Immature natural killer cell (primary cell): ENCODE measurements around the gene HID1. TPM values are rescaled to one million over a fixed set of nuclear protein-coding genes. Genes with fewer than 3 reads are reported as not detected.

Experiments
- DNase-seq, 3 donors: peaks; one replicate each; pipeline ENCODE4 v3.0.0; 2022; ENCODE audit warnings: mixed read lengths in 1 of 3
- H3K27ac Mint-ChIP-seq, 6 donors: one replicate each; pipeline ENCODE4 v1.8.0; 2020; ENCODE audit warnings: mixed read lengths in 6 of 6, mild to moderate bottlenecking in 5 of 6, inconsistent platforms in 4 of 6, moderate library complexity in 3 of 6
- H3K27me3 Mint-ChIP-seq, 3 donors: one replicate each; pipeline ENCODE4 v1.8.0; 2020 to 2021; ENCODE audit warnings: low read depth in 3 of 3, mild to moderate bottlenecking in 3 of 3, mixed read lengths in 3 of 3, moderate library complexity in 3 of 3, inconsistent platforms in 1 of 3
- H3K36me3 Mint-ChIP-seq, 3 donors: one replicate each; pipeline ENCODE4 v1.8.0; 2020; ENCODE audit warnings: mixed read lengths in 3 of 3, inconsistent platforms in 2 of 3, mild to moderate bottlenecking in 2 of 3
- H3K4me1 Mint-ChIP-seq, 2 donors: one replicate each; pipeline ENCODE4 v1.8.0; 2020; ENCODE audit warnings: inconsistent platforms in 2 of 2, mild to moderate bottlenecking in 2 of 2, mixed read lengths in 2 of 2, moderate library complexity in 1 of 2
- H3K4me3 Mint-ChIP-seq, 5 donors: one replicate each; pipeline ENCODE4 v1.8.0; 2020; ENCODE audit warnings: mild to moderate bottlenecking in 5 of 5, mixed read lengths in 5 of 5, inconsistent platforms in 3 of 5, moderate library complexity in 3 of 5
- H3K9me3 Mint-ChIP-seq, 6 donors: one replicate each; pipeline ENCODE4 v1.8.0; 2020; ENCODE audit warnings: mild to moderate bottlenecking in 6 of 6, mixed read lengths in 6 of 6, inconsistent platforms in 4 of 6, moderate library complexity in 3 of 6
- polyA plus RNA-seq, 3 donors: library from polyadenylated mRNA; unstranded; fragments of 300-500 nt; fragmentation: Illumina TruSeq; gene quantifications; one replicate each; pipeline ENCODE4 v1.2.3, GENCODE V29; 2021

Gene HID1
- polyA plus RNA-seq, 3 donors from 2014 or later, result 0.34 to 0.94 TPM; not detected in 1

DNA sequence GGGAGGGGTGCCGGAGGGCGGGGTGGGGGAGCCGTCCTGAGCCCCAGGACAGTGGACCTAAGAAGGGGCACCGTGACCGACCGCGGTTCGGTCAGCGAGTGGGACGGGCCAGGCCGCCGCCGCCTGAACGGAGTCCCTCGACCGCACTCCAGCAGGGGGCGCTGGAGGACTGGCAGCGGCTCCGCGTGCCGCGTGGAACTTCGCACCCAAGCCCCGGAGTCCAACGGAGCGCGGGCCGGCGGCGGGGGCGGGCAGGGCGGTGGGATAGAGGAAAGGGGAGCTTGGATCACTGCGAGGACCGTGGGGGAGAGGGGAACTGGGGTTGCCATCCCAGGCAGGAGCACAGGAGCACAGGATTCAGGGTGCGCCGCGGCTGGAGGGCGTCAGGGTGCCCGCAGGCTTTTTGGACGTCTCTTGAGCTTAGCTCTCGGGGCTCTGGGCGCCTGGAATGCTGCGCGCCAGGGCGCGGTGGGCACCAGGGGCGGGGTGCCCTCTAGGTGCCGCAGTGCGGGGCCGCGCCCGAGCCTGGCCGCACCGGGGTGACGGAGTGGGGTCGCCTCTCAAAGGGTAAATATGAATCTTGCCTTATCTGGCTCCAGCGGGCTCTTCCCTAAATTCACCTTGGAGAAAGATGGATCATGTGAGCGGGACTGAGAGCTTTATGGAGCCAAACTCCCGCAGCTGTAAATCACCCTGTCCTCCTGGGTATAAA lies 48.9 kb downstream of the HID1 start:
- Mint-ChIP-seq H3K27me3 (peaks cover 19 to 29% (median 21%) of the 10 kb centered on the region in 3 donors), H3K27ac (no peak overlapping the region), H3K4me3 (peak overlapping the region; percentile 24 to 71 (median 67))

GRCh38 chr17:74922694-74923537 lies 49.6 kb downstream of the HID1 start, which contains the start of gene USH1G:
TSS of gene USH1G (minus strand) at chr17:74923255. CDS start at chr17:74923073, 182 bp downstream.
- Mint-ChIP-seq H3K9me3 (no peaks in the 10 kb centered on the region), H3K27ac (peak within 1 kb of the TSS in 1 of 6 donors; percentile 64), H3K36me3 (no peaks in the 10 kb centered on the region), H3K4me3 (peak within 1 kb of the TSS; percentile 53 to 71 (median 67)), H3K4me1 (peaks cover 0 to 8% of the 10 kb centered on the region in 2 donors), H3K27me3 (peaks cover 18 to 27% (median 21%) of the 10 kb centered on the region in 3 donors)
- DNase-seq, result peak in 2 of 3 donors; percentile 11 to 30

More for the DNA sequence above, 48.9 kb downstream of the HID1 start:
- no peaks in the 10 kb centered on the region for H3K36me3 Mint-ChIP-seq
- peak; percentile 60 to 65 (median 62) for DNase-seq
- H3K4me1 Mint-ChIP-seq, result peaks cover 0 to 8% of the 10 kb centered on the region in 2 donors
- no peaks in the 10 kb centered on the region for H3K9me3 Mint-ChIP-seq

DNA sequence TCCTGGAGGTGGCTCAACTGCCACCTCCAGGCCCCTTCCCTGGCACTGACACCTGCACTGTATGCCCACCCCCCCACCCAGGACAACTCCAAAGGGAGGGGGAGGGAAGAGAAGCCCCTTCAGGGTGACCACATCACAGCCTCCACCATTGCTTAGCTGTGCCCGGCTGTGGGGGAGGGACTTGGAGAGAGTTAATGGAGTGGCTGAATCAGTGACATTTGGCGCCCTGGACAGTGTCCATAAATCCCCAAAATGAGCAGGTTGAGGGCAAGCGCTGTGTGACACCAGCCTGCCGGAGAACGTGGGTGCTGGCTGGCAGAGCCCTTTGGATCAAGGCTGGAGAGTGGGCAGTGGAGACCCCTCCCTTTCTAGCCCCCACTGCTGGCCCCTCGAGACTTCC lies 50.4 kb downstream of the HID1 start:
- peaks cover 0 to 8% of the 10 kb centered on the region in 2 donors for H3K4me1 Mint-ChIP-seq
- DNase-seq, result no peak
- no peaks in the 10 kb centered on the region for H3K9me3 Mint-ChIP-seq
- H3K27me3 Mint-ChIP-seq, result peaks cover 18 to 23% (median 21%) of the 10 kb centered on the region in 3 donors
- H3K4me3 Mint-ChIP-seq, result peak overlapping the region in 4 of 5 donors; percentile 32 to 58 (median 50)
- H3K27ac Mint-ChIP-seq, result no peak overlapping the region
- no peaks in the 10 kb centered on the region for H3K36me3 Mint-ChIP-seq

DNA sequence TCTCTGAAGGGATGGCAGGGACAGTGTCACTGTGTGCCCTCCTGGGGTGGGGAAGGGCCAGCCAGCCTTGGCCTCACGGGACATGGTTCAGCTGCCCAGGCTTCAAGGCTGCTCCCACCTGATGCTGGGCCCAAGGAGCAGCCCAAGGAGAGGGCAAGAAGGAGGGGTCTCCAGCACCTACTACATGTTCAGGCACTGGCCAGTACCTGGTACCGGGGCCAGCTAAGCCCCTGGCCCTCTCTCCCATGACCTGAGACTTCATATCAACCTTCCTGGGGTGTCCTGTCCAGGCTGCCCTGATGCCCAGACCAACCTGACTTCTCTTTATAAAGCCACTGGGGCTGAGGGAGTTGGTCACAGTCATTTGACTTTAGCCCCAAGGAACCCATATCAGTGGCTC lies 50.8 kb downstream of the HID1 start:
- peaks cover 20 to 23% (median 21%) of the 10 kb centered on the region in 3 donors for H3K27me3 Mint-ChIP-seq

DNA sequence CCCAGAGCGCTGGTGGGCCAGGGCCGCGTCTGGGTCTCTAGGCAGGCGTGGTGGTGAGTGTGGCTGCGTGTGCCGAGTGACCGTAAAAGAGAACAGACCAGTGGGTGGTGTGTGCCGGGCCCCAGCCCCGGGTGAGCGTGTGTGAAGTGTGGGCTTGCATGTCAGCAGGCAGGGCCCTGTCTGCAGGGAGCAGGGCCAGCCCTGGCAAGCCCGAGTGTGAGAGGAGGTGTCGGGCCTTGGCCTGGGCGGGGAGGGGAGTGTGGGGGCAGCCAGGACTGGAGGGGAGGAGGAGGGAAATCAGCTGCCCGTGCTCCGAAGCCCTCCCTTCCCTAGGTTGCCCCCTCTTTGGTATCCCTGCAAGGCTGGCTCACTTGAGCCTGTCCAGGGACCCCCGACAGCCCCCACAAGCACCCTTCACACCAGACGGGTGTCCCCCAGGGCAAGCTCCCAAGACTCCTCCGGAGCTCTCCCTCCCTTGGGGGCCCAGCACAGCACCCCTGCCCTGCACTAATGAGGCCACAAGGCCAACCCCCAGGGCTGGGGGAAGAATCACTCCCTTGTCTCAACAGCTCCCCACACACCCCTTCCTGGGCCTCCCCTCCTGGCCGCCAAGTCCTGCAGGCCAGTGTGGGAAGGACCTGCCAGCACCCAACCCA lies 51.4 kb downstream of the HID1 start:
- Mint-ChIP-seq H3K27me3 (peaks cover 19 to 21% (median 20%) of the 10 kb centered on the region in 3 donors), H3K27ac (no peak overlapping the region), H3K4me3 (no peak overlapping the region), H3K36me3 (no peaks in the 10 kb centered on the region), H3K4me1 (peaks cover 0 to 8% of the 10 kb centered on the region in 2 donors), H3K9me3 (no peaks in the 10 kb centered on the region)
- no peak for DNase-seq

More for the DNA sequence above, 50.8 kb downstream of the HID1 start:
- H3K36me3 Mint-ChIP-seq, result no peaks in the 10 kb centered on the region
- no peak for DNase-seq
- no peak overlapping the region for H3K4me3 Mint-ChIP-seq
- H3K9me3 Mint-ChIP-seq, result no peaks in the 10 kb centered on the region
- H3K27ac Mint-ChIP-seq, result no peak overlapping the region
- peaks cover 0 to 8% of the 10 kb centered on the region in 2 donors for H3K4me1 Mint-ChIP-seq

- no peaks in the 10 kb centered on the region for H3K36me3 Mint-ChIP-seq
- no peaks in the 10 kb centered on the region for H3K9me3 Mint-ChIP-seq
- peaks cover 0 to 8% of the 10 kb centered on the region in 2 donors for H3K4me1 Mint-ChIP-seq
- no peak for DNase-seq
- peaks cover 17 to 20% (median 20%) of the 10 kb centered on the region in 3 donors for H3K27me3 Mint-ChIP-seq
- H3K27ac Mint-ChIP-seq, result no peak overlapping the region
- no peak overlapping the region for H3K4me3 Mint-ChIP-seq
Measured at GRCh38 chr17:74920642-74921025, 51.9 kb downstream of the HID1 start.

DNA sequence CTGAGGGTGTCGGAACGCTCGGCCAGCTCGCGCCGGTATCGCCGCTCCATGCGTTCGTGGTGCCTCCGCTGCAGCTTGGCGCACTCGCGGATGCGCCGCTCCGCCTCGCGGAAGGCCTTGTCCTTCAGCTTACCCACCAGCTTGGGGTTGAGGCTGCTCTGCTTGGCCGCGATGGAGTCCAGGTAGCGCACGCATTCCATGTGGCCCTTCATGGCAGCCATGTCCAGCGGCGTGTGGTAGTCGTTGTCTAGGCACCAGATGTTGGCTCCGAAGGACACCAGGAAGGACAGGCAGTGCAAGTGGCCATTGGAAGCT lies 52.3 kb downstream of the HID1 start:
- no peak overlapping the region for H3K4me3 Mint-ChIP-seq

GRCh38 chr17:74919440-74920305 lies 52.9 kb downstream of the HID1 start:
- no peaks in the 10 kb centered on the region for H3K36me3 Mint-ChIP-seq
- peaks cover 11 to 15% (median 13%) of the 10 kb centered on the region in 3 donors for H3K27me3 Mint-ChIP-seq
- no peaks in the 10 kb centered on the region for H3K9me3 Mint-ChIP-seq
- H3K4me1 Mint-ChIP-seq, result peaks cover 0 to 8% of the 10 kb centered on the region in 2 donors
- no peak overlapping the region for H3K4me3 Mint-ChIP-seq
- H3K27ac Mint-ChIP-seq, result no peak overlapping the region
- no peak for DNase-seq

More for the DNA sequence above, 52.3 kb downstream of the HID1 start:
- Mint-ChIP-seq H3K27ac (no peak overlapping the region), H3K36me3 (no peaks in the 10 kb centered on the region), H3K27me3 (peaks cover 13 to 18% (median 17%) of the 10 kb centered on the region in 3 donors), H3K4me1 (peaks cover 0 to 8% of the 10 kb centered on the region in 2 donors), H3K9me3 (no peaks in the 10 kb centered on the region)
- no peak for DNase-seq

- Mint-ChIP-seq H3K4me1 (peaks cover 0 to 6% of the 10 kb centered on the region in 2 donors), H3K27ac (no peak overlapping the region), H3K36me3 (no peaks in the 10 kb centered on the region), H3K4me3 (no peak overlapping the region), H3K27me3 (peaks cover 9 to 13% (median 11%) of the 10 kb centered on the region in 3 donors), H3K9me3 (no peaks in the 10 kb centered on the region)
- no peak for DNase-seq
Measured at GRCh38 chr17:74918906-74919305, 53.7 kb downstream of the HID1 start.

DNA sequence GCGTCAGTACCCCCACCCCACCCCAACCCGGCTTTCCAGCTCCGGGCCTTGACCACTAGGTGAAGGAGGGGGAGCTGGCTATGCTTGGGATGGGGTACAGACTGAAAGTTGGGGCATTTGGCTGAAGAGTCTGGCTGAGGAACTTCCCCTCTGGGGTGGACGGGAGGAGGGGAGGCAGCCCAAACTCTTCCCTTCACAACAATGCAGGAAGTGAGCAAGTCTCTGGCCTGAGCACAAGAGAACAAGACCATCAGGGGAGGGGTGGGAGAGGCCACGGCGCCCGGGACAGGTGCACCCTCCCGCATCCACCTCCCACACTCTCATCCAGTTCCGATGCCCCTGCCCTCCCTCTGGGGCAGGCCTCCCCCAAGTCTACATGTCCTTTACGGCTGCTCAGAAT lies 55.1 kb downstream of the HID1 start:
- peaks cover 0 to under 1% of the 10 kb centered on the region in 2 donors for H3K4me1 Mint-ChIP-seq
- no peaks in the 10 kb centered on the region for H3K36me3 Mint-ChIP-seq
- H3K27me3 Mint-ChIP-seq, result peaks cover 8 to 9% (median 9%) of the 10 kb centered on the region in 3 donors
- H3K4me3 Mint-ChIP-seq, result no peak overlapping the region
- no peak overlapping the region for H3K27ac Mint-ChIP-seq
- DNase-seq, result no peak
- no peaks in the 10 kb centered on the region for H3K9me3 Mint-ChIP-seq

DNA sequence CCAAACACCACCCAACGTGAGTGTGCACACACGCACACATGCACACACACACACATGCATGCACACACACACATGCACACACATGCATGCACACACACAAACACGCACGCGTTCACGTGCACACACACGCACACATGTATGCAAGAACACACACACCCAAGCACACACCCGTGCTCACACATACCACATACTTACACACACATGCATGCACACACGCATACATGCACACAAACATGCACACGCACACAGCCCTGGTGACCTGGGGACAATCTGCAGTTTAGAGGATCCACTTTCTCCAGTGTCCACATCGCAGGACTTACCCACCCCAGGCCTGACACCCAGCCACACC lies 55.7 kb downstream of the HID1 start:
- no peaks in the 10 kb centered on the region for H3K9me3 Mint-ChIP-seq
- H3K27ac Mint-ChIP-seq, result no peak overlapping the region
- H3K4me1 Mint-ChIP-seq, result no peaks in the 10 kb centered on the region
- no peak overlapping the region for H3K4me3 Mint-ChIP-seq
- DNase-seq, result no peak
- H3K36me3 Mint-ChIP-seq, result no peaks in the 10 kb centered on the region
- H3K27me3 Mint-ChIP-seq, result peaks cover 6 to 9% (median 9%) of the 10 kb centered on the region in 3 donors

- no peak for DNase-seq
- Mint-ChIP-seq H3K9me3 (no peaks in the 10 kb centered on the region), H3K4me3 (no peak overlapping the region), H3K36me3 (no peaks in the 10 kb centered on the region), H3K27me3 (peaks cover 6 to 9% (median 9%) of the 10 kb centered on the region in 3 donors), H3K27ac (no peak overlapping the region), H3K4me1 (no peaks in the 10 kb centered on the region)
Measured at GRCh38 chr17:74916136-74916850, 56.3 kb downstream of the HID1 start.
